Measurements from ENCODE around the gene TMEM170A. TPM values are rescaled to one million over a fixed set of nuclear protein-coding genes. Genes with fewer than 3 reads are reported as not detected.

The TMEM170A gene
- 32.4 and 44.2 TPM in 2 replicates for total RNA-seq

GRCh38 chr16:75464122-75464918 lies at the start of gene TMEM170A:
Gene TMEM170A, minus strand, starts transcription at chr16:75464689. Its CDS starts 89 bp downstream, at chr16:75464600.

GRCh38 chr16:75495076-75495674 lies 30.7 kb upstream of the TMEM170A start, which contains the start of gene CHST6:
Gene CHST6, minus strand, starts transcription at chr16:75495441. Its CDS starts 15,613 bp downstream, at chr16:75479828.

GRCh38 chr16:75432828-75433731 lies 31.4 kb downstream of the TMEM170A start, which contains the start of gene CFDP1:
Gene CFDP1, minus strand, starts transcription at chr16:75433503. Its CDS starts 151 bp downstream, at chr16:75433352.

Small RNAs within 50 kb of the gene (small RNA-seq; reads per million reads assigned to genes)
- not detected for gene RF00598

Other genes with a start within 250 kb of the TMEM170A start
- gene CTRB1, start 245.7 kb downstream of the TMEM170A start, total RNA-seq: not detected in 2 replicates
- 190 and 266 TPM in 2 replicates for gene BCAR1, start 213.1 kb downstream of the TMEM170A start, total RNA-seq
- gene CFDP1, start 31.2 kb downstream of the TMEM170A start, total RNA-seq: 76.3 and 91.3 TPM in 2 replicates
- 0.40 and 1.3 TPM in 2 replicates for gene CHST6, start 30.8 kb upstream of the TMEM170A start, total RNA-seq
- not detected in 2 replicates for gene CHST5, start 71.4 kb upstream of the TMEM170A start, total RNA-seq
- 11.3 and 11.7 TPM in 2 replicates for gene TMEM231, start 91.6 kb upstream of the TMEM170A start, total RNA-seq
- 49.7 and 50.1 TPM in 2 replicates for gene GABARAPL2, start 101.7 kb upstream of the TMEM170A start, total RNA-seq
- gene ADAT1, start 158.6 kb upstream of the TMEM170A start, total RNA-seq: 74.5 and 82.1 TPM in 2 replicates
- 220 and 225 TPM in 2 replicates for gene KARS1, start 183.0 kb upstream of the TMEM170A start, total RNA-seq
- gene TERF2IP, start 183.1 kb upstream of the TMEM170A start, total RNA-seq: 34.5 and 42.3 TPM in 2 replicates
- not detected in 2 replicates for gene CPHXL2, start 212.3 kb upstream of the TMEM170A start, total RNA-seq
- not detected in 2 replicates for gene DUXB, start 236.8 kb upstream of the TMEM170A start, total RNA-seq

Measured in thoracic aorta endothelial cell (primary cell).